Ishikawa (cell line): ENCODE results near the gene CLCN4.

ENCODE experiments used
- CEBPB ChIP-seq: IDR thresholded peaks from 2 replicates; pipeline ENCODE4 v1.6.1; 2012
- CREB1 ChIP-seq: IDR thresholded peaks from 2 replicates; pipeline ENCODE4 v1.6.1; 2012; ENCODE audit warnings: low read depth
- EGR1 ChIP-seq: IDR thresholded peaks from 2 replicates; pipeline ENCODE4 v1.6.1; 2012
- EP300 ChIP-seq: IDR thresholded peaks from 2 replicates; pipeline ENCODE4 v1.6.1; 2012; ENCODE audit warnings: borderline replicate concordance
- FOXM1 ChIP-seq: IDR thresholded peaks from 2 replicates; pipeline ENCODE4 v1.6.1; 2012; ENCODE audit warnings: low read depth, borderline replicate concordance
- MAX ChIP-seq: IDR thresholded peaks from 2 replicates; pipeline ENCODE4 v1.6.1; 2012
- NFIC ChIP-seq: IDR thresholded peaks from 2 replicates; pipeline ENCODE4 v1.6.1; 2012
- RAD21 ChIP-seq: IDR thresholded peaks from 2 replicates; pipeline ENCODE4 v1.6.1; 2012; ENCODE audit warnings: low read depth
- TAF1 ChIP-seq: IDR thresholded peaks from 2 replicates; pipeline ENCODE4 v1.6.1; 2012; ENCODE audit warnings: low read depth, mild to moderate bottlenecking
- TCF12 ChIP-seq: IDR thresholded peaks from 2 replicates; pipeline ENCODE4 v1.6.1; 2012; ENCODE audit warnings: low read depth
- TEAD4 ChIP-seq: IDR thresholded peaks from 2 replicates; pipeline ENCODE4 v1.6.1; 2012
- YY1 ChIP-seq: IDR thresholded peaks from 2 replicates; pipeline ENCODE4 v1.6.1; 2012; ENCODE audit warnings: low read depth
- ZBTB7A ChIP-seq: IDR thresholded peaks from 2 replicates; pipeline ENCODE4 v1.6.1; 2012; ENCODE audit warnings: low read depth
- TF ChIP-seq, protein P1 (sequence below): IDR thresholded peaks from 2 replicates; pipeline ENCODE4 v1.6.1; 2012
- TF ChIP-seq, protein P2 (sequence below): IDR thresholded peaks from 2 replicates; pipeline ENCODE4 v1.6.1; 2012; ENCODE audit warnings: low read depth, mild to moderate bottlenecking

Gene CLCN4

GRCh38 chrX:10110316-10110935 lies 46.3 kb upstream of the CLCN4 start:
- no peak for TF ChIP-seq FOXM1
- no peak for TF ChIP-seq EGR1
- TF ChIP-seq YY1, result no peak
- TF ChIP-seq TEAD4, result no peak
- no peak for TF ChIP-seq CREB1
- TF ChIP-seq TCF12, result no peak
- no peak for TF ChIP-seq NFIC
- TF ChIP-seq EP300, result no peak

- TF ChIP-seq, protein P1, sequence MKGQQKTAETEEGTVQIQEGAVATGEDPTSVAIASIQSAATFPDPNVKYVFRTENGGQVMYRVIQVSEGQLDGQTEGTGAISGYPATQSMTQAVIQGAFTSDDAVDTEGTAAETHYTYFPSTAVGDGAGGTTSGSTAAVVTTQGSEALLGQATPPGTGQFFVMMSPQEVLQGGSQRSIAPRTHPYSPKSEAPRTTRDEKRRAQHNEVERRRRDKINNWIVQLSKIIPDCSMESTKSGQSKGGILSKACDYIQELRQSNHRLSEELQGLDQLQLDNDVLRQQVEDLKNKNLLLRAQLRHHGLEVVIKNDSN, result no peak
- TF ChIP-seq EP300, result no peak
- TF ChIP-seq CEBPB, result no peak
- TF ChIP-seq, protein P2, sequence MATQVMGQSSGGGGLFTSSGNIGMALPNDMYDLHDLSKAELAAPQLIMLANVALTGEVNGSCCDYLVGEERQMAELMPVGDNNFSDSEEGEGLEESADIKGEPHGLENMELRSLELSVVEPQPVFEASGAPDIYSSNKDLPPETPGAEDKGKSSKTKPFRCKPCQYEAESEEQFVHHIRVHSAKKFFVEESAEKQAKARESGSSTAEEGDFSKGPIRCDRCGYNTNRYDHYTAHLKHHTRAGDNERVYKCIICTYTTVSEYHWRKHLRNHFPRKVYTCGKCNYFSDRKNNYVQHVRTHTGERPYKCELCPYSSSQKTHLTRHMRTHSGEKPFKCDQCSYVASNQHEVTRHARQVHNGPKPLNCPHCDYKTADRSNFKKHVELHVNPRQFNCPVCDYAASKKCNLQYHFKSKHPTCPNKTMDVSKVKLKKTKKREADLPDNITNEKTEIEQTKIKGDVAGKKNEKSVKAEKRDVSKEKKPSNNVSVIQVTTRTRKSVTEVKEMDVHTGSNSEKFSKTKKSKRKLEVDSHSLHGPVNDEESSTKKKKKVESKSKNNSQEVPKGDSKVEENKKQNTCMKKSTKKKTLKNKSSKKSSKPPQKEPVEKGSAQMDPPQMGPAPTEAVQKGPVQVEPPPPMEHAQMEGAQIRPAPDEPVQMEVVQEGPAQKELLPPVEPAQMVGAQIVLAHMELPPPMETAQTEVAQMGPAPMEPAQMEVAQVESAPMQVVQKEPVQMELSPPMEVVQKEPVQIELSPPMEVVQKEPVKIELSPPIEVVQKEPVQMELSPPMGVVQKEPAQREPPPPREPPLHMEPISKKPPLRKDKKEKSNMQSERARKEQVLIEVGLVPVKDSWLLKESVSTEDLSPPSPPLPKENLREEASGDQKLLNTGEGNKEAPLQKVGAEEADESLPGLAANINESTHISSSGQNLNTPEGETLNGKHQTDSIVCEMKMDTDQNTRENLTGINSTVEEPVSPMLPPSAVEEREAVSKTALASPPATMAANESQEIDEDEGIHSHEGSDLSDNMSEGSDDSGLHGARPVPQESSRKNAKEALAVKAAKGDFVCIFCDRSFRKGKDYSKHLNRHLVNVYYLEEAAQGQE, result no peak
- no peak for TF ChIP-seq FOXM1
Observed at GRCh38 chrX:10110984-10111363, 45.8 kb upstream of the CLCN4 start.

DNA sequence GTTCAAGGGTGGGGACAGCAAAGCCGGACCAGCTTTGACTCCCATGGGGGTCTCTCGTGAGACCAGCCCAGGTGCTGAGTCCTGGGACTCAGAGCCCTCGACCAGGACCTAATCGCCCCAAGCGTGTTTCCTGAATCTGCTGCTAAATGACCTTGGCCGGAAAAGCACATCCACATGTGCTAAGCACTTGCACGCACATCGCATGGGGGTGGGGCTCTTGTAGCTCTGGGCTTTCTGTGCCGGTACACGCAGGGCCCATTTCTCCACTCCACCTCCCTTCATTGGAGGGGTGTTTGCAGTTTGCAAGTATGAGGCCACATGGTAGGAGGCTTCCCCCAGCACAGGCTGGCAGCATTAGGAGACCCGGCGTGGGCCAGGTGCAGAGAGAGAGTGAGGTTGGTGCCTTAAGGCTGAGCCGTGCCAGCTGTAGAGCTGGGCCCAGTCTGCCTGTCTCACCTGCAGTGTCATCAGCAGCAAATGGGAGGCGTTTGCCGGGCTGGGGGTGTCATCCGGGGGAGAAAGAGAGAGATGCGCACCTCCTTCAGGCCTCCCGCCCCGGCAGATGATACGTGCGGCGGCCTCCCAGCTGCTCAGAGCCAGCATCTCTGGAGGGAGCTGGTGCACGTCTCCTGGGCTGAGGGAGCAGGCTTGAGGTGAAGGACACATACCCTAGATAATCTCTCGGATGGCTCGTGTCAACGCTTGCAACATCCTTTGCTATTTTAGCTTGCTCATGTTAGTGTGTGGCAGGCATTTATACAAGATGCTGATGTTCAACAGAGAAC lies 45.2 kb upstream of the CLCN4 start:
- TF ChIP-seq NFIC (no peak), MAX (no peak), ZBTB7A (no peak), YY1 (no peak), EGR1 (no peak), CREB1 (no peak), EP300 (no peak), FOXM1 (no peak), TCF12 (no peak), TEAD4 (no peak), RAD21 (no peak)
- TF ChIP-seq, protein P2, result no peak
- TF ChIP-seq, protein P1, result no peak

GRCh38 chrX:10112510-10112909 lies 44.3 kb upstream of the CLCN4 start:
- TF ChIP-seq TCF12 (no peak), ZBTB7A (no peak), YY1 (no peak), FOXM1 (no peak), EP300 (no peak), TAF1 (no peak), MAX (no peak), NFIC (no peak), CREB1 (no peak), RAD21 (no peak)
- TF ChIP-seq, protein P1, result no peak
- TF ChIP-seq, protein P2, result no peak
